GM12892 (cell line): Measurements from ENCODE around the gene TTC39A.

Experiments
- POLR2A ChIP-seq: IDR thresholded peaks from 2 replicates; pipeline ENCODE4 v1.6.1; 2011; ENCODE audit warnings: low read depth, low read length, control low read depth
- POLR2AphosphoS5 ChIP-seq: IDR thresholded peaks from 2 replicates; pipeline ENCODE4 v1.6.1; 2011; ENCODE audit warnings: low read depth, low read length, control low read depth
- TAF1 ChIP-seq: IDR thresholded peaks from 2 replicates; pipeline ENCODE4 v1.6.1; 2011; ENCODE audit warnings: low read depth, mild to moderate bottlenecking, control low read depth, low read length, borderline replicate concordance

DNA sequence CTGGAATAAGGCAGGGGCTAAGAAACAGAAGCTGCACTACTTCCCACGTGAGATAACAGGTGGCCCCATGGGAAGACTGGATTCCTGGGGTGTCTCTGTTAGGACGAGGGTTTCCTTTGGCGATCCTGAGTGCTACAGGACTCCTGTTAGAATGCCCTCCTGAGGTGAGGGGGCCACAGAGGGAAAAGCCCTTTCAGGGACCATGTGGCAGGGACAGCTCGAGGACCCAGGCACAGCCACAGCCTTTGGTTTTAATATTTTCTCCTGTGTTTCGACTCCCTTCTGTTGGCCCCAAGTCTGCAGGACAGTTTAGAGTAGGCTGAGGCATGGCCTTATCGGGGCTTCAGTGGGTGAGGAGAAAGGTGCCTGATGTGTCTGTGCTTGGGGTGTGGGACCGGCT is 12.6 kb downstream of the TTC39A start:
- no peak for TF ChIP-seq POLR2A
- TF ChIP-seq POLR2AphosphoS5 = no peak
- TF ChIP-seq TAF1 = no peak
